Liver (tissue), 9 donors: ENCODE results near the gene XYLT1. TPM values are rescaled to one million over a fixed set of nuclear protein-coding genes. Genes with fewer than 3 reads are reported as not detected.

ENCODE experiments used
- DNase-seq: peaks from one replicate; pipeline ENCODE4 v3.0.0-alpha.2; 2017; ENCODE audit warnings: low spot score
- H3K27ac ChIP-seq, 2 donors: one replicate each; pipeline ENCODE4 v1.7.0; 2013; ENCODE audit warnings: inconsistent platforms in 2 of 2, low read length in 2 of 2, control low read depth in 1 of 2, low read depth in 1 of 2, mild to moderate bottlenecking in 1 of 2
- H3K27me3 ChIP-seq, 4 donors: one replicate each; pipeline versions ENCODE4 v1.6.1 to v1.7.0; 2013; ENCODE audit warnings: low read length in 3 of 4, inconsistent platforms in 1 of 4, mild to moderate bottlenecking in 1 of 4, moderate library complexity in 1 of 4; ENCODE audit not compliant: control insufficient read depth in 4 of 4, insufficient read depth in 4 of 4
- H3K36me3 ChIP-seq, 4 donors: one replicate each; pipeline versions ENCODE4 v1.6.1 to v1.7.0; 2013; ENCODE audit warnings: low read length in 3 of 4, mild to moderate bottlenecking in 3 of 4, low read depth in 1 of 4, moderate library complexity in 1 of 4; ENCODE audit not compliant: control insufficient read depth in 4 of 4, insufficient read depth in 3 of 4
- H3K4me1 ChIP-seq, 4 donors: one replicate each; pipeline versions ENCODE4 v1.6.1 to v1.7.0; 2013; ENCODE audit warnings: low read length in 3 of 4, mild to moderate bottlenecking in 3 of 4, moderate library complexity in 1 of 4; ENCODE audit not compliant: control insufficient read depth in 4 of 4, insufficient read depth in 4 of 4
- H3K4me3 ChIP-seq, 3 donors: one replicate each; pipeline versions ENCODE4 v1.6.1 to v1.7.0; 2013; ENCODE audit warnings: low read length in 3 of 3, control low read depth in 1 of 3, low read depth in 1 of 3, mild to moderate bottlenecking in 1 of 3
- H3K9ac ChIP-seq, 2 donors: one replicate each; pipeline ENCODE4 v1.7.0; 2013; ENCODE audit warnings: low read length in 2 of 2, mild to moderate bottlenecking in 2 of 2, moderate library complexity in 2 of 2, control low read depth in 1 of 2, low read depth in 1 of 2
- H3K9me3 ChIP-seq, 4 donors: one replicate each; pipeline versions ENCODE4 v1.6.1 to v1.7.0; 2013; ENCODE audit warnings: low read length in 3 of 4; ENCODE audit not compliant: control insufficient read depth in 4 of 4
- ATF3 ChIP-seq: IDR thresholded peaks from 2 replicates; pipeline ENCODE4 v1.6.1; 2016; ENCODE audit warnings: antibody characterized with exemption
- GABPA ChIP-seq, 2 donors: IDR thresholded peaks in 1 of 2; conservative IDR thresholded peaks in 1 of 2; 2 replicates each; pipeline ENCODE4 v1.6.1; 2016; ENCODE audit warnings: antibody characterized with exemption in 2 of 2, mild to moderate bottlenecking in 1 of 2, moderate library complexity in 1 of 2
- HNF4A ChIP-seq, 2 donors: conservative IDR thresholded peaks; 2 replicates each; pipeline ENCODE4 v1.6.1; 2016; ENCODE audit warnings: antibody characterized with exemption in 2 of 2, mild to moderate bottlenecking in 2 of 2
- JUND ChIP-seq, 2 donors: IDR thresholded peaks; 2 replicates each; pipeline ENCODE4 v1.6.1; 2016; ENCODE audit warnings: antibody characterized with exemption in 2 of 2
- MAX ChIP-seq: IDR thresholded peaks from 2 replicates; pipeline ENCODE4 v1.6.1; 2016; ENCODE audit warnings: antibody characterized with exemption
- NR2F2 ChIP-seq: IDR thresholded peaks from 2 replicates; pipeline ENCODE4 v1.6.1; 2016; ENCODE audit warnings: antibody characterized with exemption
- SP1 ChIP-seq: IDR thresholded peaks from 2 replicates; pipeline ENCODE4 v1.6.1; 2018; ENCODE audit warnings: antibody characterized with exemption, mild to moderate bottlenecking
- TAF1 ChIP-seq: conservative IDR thresholded peaks from 2 replicates; pipeline ENCODE4 v1.6.1; 2016; ENCODE audit warnings: antibody characterized with exemption, mild to moderate bottlenecking
- WGBS: extraction: QIAGEN DNeasy Blood & Tissue Kit; methylation state at CpG from one replicate; pipeline ENCODE4 v1.1.7; 2013; 5-methylcytosine and 5-hydroxymethylcytosine counted together
- polyA plus RNA-seq, 2 donors: library from polyadenylated mRNA; stranded (reverse) in 1 of 2; unstranded in 1 of 2; fragments of 200-250 nt in 1 of 2; fragments of >200 nt in 1 of 2; fragmentation: Nextera tagmentation in 1 of 2; extraction: Ambion mirVana in 1 of 2; gene quantifications; one replicate each; pipeline versions ENCODE4 v1.2.1 to v1.2.3, GENCODE V29; 2013 to 2015
- total RNA-seq, 2 donors: library from RNA; depleted of rRNA; stranded (reverse); fragments of >200 nt; gene quantifications; one replicate each; pipeline ENCODE4 v1.2.3, GENCODE V29; 2014
- TF ChIP-seq, protein P1 (sequence below): IDR thresholded peaks from 2 replicates; pipeline ENCODE4 v1.6.1; 2016; ENCODE audit warnings: antibody characterized with exemption
- TF ChIP-seq, protein P2 (sequence below): IDR thresholded peaks from 2 replicates; pipeline ENCODE4 v1.6.1; 2016; ENCODE audit warnings: antibody characterized with exemption, mild to moderate bottlenecking
- donor health status: healthy.
- donor health status: healthy.
- donor health status: healthy.
- donor health status: healthy.
- donor health status: healthy.

XYLT1 gene
- total and polyA plus RNA-seq, 4 donors, result 0.25 to 2.3 (median 0.53) TPM

DNA sequence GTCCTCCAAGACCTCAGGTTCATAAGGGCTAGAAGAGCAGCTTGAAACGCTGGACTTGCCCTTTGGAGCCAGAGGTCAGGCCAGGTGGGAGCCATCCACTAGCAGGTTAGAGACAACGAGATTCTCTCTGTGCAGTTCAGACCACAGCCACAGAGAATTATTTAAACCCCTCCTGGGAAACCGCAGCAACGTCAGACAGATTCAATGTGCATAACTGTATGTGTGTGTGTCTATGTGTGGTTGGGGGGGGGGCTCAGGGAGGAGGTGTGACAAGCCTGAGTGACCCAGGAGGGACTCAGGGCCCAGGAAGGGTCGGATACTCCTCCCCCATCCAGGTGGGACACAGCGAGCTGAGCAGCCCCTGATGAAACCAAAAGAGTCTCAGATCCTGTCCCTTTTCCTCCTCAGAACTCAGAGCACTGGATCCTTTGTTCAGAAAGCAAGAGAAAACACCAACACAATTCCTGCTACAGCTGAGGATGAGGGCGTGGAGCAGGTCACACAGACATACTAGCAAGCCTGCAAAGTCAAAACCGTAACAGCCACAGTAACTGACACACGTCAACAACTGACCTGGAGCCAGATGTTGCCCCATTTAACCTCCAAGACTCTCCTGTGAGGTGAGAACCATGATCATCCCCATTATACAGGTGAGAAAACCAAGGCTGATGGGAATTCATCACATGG lies 66.8 kb downstream of the XYLT1 start:
- TF ChIP-seq SP1 (no peak), HNF4A (conservative IDR thresholded peaks at IDR 0.05) (no peak), TAF1 (no peak), GABPA (IDR thresholded peaks at IDR 0.05 in 1 of 2, conservative IDR thresholded peaks at IDR 0.05 in 1 of 2) (no peak), MAX (no peak)
- Histone ChIP-seq H3K27ac (no peak overlapping the region), H3K36me3 (no peaks in the 10 kb centered on the region), H3K9ac (no peak overlapping the region), H3K4me3 (no peak overlapping the region), H3K9me3 (peaks cover 0 to 4% (median 4%) of the 10 kb centered on the region in 4 donors), H3K4me1 (no peaks in the 10 kb centered on the region), H3K27me3 (no peaks in the 10 kb centered on the region)
- no peak for DNase-seq
- 78% methylated on average over 9 of the region's 9 CpGs for WGBS

GRCh38 chr16:17403156-17403809 lies 67.5 kb downstream of the XYLT1 start:
- Histone ChIP-seq H3K9me3 (peaks cover 0 to 4% (median 4%) of the 10 kb centered on the region in 4 donors), H3K4me3 (no peak overlapping the region), H3K27me3 (no peaks in the 10 kb centered on the region), H3K27ac (no peak overlapping the region), H3K9ac (no peak overlapping the region), H3K4me1 (no peaks in the 10 kb centered on the region), H3K36me3 (no peaks in the 10 kb centered on the region)
- 79% methylated on average over 10 of the region's 10 CpGs for WGBS
- no peak for DNase-seq
- TF ChIP-seq, protein P1, sequence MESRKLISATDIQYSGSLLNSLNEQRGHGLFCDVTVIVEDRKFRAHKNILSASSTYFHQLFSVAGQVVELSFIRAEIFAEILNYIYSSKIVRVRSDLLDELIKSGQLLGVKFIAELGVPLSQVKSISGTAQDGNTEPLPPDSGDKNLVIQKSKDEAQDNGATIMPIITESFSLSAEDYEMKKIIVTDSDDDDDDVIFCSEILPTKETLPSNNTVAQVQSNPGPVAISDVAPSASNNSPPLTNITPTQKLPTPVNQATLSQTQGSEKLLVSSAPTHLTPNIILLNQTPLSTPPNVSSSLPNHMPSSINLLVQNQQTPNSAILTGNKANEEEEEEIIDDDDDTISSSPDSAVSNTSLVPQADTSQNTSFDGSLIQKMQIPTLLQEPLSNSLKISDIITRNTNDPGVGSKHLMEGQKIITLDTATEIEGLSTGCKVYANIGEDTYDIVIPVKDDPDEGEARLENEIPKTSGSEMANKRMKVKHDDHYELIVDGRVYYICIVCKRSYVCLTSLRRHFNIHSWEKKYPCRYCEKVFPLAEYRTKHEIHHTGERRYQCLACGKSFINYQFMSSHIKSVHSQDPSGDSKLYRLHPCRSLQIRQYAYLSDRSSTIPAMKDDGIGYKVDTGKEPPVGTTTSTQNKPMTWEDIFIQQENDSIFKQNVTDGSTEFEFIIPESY, result no peak
- TF ChIP-seq NR2F2 (no peak), ATF3 (no peak)
- TF ChIP-seq, protein P2, sequence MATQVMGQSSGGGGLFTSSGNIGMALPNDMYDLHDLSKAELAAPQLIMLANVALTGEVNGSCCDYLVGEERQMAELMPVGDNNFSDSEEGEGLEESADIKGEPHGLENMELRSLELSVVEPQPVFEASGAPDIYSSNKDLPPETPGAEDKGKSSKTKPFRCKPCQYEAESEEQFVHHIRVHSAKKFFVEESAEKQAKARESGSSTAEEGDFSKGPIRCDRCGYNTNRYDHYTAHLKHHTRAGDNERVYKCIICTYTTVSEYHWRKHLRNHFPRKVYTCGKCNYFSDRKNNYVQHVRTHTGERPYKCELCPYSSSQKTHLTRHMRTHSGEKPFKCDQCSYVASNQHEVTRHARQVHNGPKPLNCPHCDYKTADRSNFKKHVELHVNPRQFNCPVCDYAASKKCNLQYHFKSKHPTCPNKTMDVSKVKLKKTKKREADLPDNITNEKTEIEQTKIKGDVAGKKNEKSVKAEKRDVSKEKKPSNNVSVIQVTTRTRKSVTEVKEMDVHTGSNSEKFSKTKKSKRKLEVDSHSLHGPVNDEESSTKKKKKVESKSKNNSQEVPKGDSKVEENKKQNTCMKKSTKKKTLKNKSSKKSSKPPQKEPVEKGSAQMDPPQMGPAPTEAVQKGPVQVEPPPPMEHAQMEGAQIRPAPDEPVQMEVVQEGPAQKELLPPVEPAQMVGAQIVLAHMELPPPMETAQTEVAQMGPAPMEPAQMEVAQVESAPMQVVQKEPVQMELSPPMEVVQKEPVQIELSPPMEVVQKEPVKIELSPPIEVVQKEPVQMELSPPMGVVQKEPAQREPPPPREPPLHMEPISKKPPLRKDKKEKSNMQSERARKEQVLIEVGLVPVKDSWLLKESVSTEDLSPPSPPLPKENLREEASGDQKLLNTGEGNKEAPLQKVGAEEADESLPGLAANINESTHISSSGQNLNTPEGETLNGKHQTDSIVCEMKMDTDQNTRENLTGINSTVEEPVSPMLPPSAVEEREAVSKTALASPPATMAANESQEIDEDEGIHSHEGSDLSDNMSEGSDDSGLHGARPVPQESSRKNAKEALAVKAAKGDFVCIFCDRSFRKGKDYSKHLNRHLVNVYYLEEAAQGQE, result no peak

- WGBS, result 56% methylated on average over 4 of the region's 4 CpGs
- no peaks in the 10 kb centered on the region for H3K36me3 ChIP-seq
- no peaks in the 10 kb centered on the region for H3K27me3 ChIP-seq
- no peak for DNase-seq
- H3K4me1 ChIP-seq, result no peaks in the 10 kb centered on the region
- peak overlapping the region in 1 of 2 donors; percentile 27 for H3K27ac ChIP-seq
- H3K4me3 ChIP-seq, result no peak overlapping the region
- H3K9me3 ChIP-seq, result no peaks in the 10 kb centered on the region
- peak; percentile 85 for TF ChIP-seq NR2F2
- TF ChIP-seq JUND (IDR thresholded peaks at IDR 0.05), result peak; percentile 39 to 44
- TF ChIP-seq SP1, result no peak
- H3K9ac ChIP-seq, result no peak overlapping the region
Observed at GRCh38 chr16:17397499-17397891, 73.3 kb downstream of the XYLT1 start.
